GM21717 (cell line): ENCODE results near the gene FBXL16.

Source experiments
- ATAC-seq: cut with Tn5 transposase; IDR thresholded peaks from one replicate; pipeline ENCODE4 v1.9.1; 2021; ENCODE audit warnings: mild to moderate bottlenecking, moderate library complexity; ENCODE audit not compliant: unreplicated experiment

FBXL16 gene

GRCh38 chr16:666572-666971 lies 39.0 kb downstream of the FBXL16 start:
- no peak for ATAC-seq

- no peak for ATAC-seq
These were observed 43.0 kb downstream of the FBXL16 start for GRCh38 chr16:662597-662996.

- no peak for ATAC-seq
These were observed 43.5 kb downstream of the FBXL16 start for GRCh38 chr16:662095-662494.

GRCh38 chr16:661184-661821 lies 44.3 kb downstream of the FBXL16 start:
- ATAC-seq = no peak

- no peak for ATAC-seq
These were observed 45.0 kb downstream of the FBXL16 start for GRCh38 chr16:660459-661183.

GRCh38 chr16:660132-660458 lies 45.5 kb downstream of the FBXL16 start:
- ATAC-seq = no peak

GRCh38 chr16:659618-660017 lies 46.0 kb downstream of the FBXL16 start:
- no peak for ATAC-seq

GRCh38 chr16:658679-659571 lies 46.7 kb downstream of the FBXL16 start:
- no peak for ATAC-seq

GRCh38 chr16:657487-657886 lies 48.1 kb downstream of the FBXL16 start:
- no peak for ATAC-seq

GRCh38 chr16:654034-654433 lies 51.6 kb downstream of the FBXL16 start:
- no peak for ATAC-seq

GRCh38 chr16:652454-653305 lies 52.9 kb downstream of the FBXL16 start:
- no peak for ATAC-seq

GRCh38 chr16:651844-652243 lies 53.8 kb downstream of the FBXL16 start:
- ATAC-seq = no peak

- no peak for ATAC-seq
These were observed 56.0 kb downstream of the FBXL16 start for GRCh38 chr16:649631-650030.

GRCh38 chr16:648781-649589 lies 56.6 kb downstream of the FBXL16 start, which contains the start of gene WDR90:
Gene WDR90 (plus strand): TSS chr16:649365. CDS start chr16:649417, 52 bp downstream.
- peak; percentile 51 for ATAC-seq

GRCh38 chr16:648071-648780 lies 57.4 kb downstream of the FBXL16 start:
- no peak for ATAC-seq

GRCh38 chr16:647173-647902 lies 58.3 kb downstream of the FBXL16 start:
- ATAC-seq = no peak

- ATAC-seq = no peak
These were observed 58.9 kb downstream of the FBXL16 start for GRCh38 chr16:646679-647172.

GRCh38 chr16:645852-646678 lies 59.5 kb downstream of the FBXL16 start:
- no peak for ATAC-seq
